Measurements from ENCODE around the gene ABHD4. TPM values are rescaled to one million over a fixed set of nuclear protein-coding genes. Genes with fewer than 3 reads are reported as not detected.

The ABHD4 gene
- total RNA-seq, 4 donors from 2014 or later, result 28.1 to 51.4 (median 42.8) TPM

GRCh38 chr14:22556021-22556989 lies 41.8 kb upstream of the ABHD4 start:
- peaks cover 0 to 50% (median 38%) of the 10 kb centered on the region in 4 donors for H3K4me1 ChIP-seq
- peak in 1 of 2 donors; percentile 6 for TF ChIP-seq POLR2A (IDR thresholded peaks at IDR 0.05)
- TF ChIP-seq CTCF (IDR thresholded peaks at IDR 0.05), result peak in 2 of 6 experiments; percentile 25 to 28
- peak overlapping the region; percentile 78 to 92 (median 86) for H3K27ac ChIP-seq
- peak; percentile 70 to 99 (median 98) for DNase-seq
- no peaks in the 10 kb centered on the region for H3K36me3 ChIP-seq
- H3K27me3 ChIP-seq, result no peaks in the 10 kb centered on the region
- no peaks in the 10 kb centered on the region for H3K9me3 ChIP-seq
- peak overlapping the region; percentile 16 to 48 (median 40) for H3K4me3 ChIP-seq

- Histone ChIP-seq H3K4me1 (peaks cover 0 to 52% (median 39%) of the 10 kb centered on the region in 4 donors), H3K27me3 (no peaks in the 10 kb centered on the region), H3K4me3 (peak overlapping the region; percentile 16 to 48 (median 40)), H3K36me3 (no peaks in the 10 kb centered on the region), H3K9me3 (no peaks in the 10 kb centered on the region), H3K27ac (peak overlapping the region; percentile 78 to 92 (median 86))
- TF ChIP-seq POLR2A (IDR thresholded peaks at IDR 0.05) (peak in 1 of 2 donors; percentile 27), CTCF (IDR thresholded peaks at IDR 0.05) (peak; percentile 97 to 99 (median 99))
- DNase-seq, result peak; percentile 84 to 94 (median 91)
Observed at GRCh38 chr14:22556990-22557623, 41.0 kb upstream of the ABHD4 start.

GRCh38 chr14:22557846-22558220 lies 40.3 kb upstream of the ABHD4 start:
- Histone ChIP-seq H3K27ac (peak overlapping the region; percentile 78 to 92 (median 86)), H3K4me3 (no peak overlapping the region), H3K36me3 (no peaks in the 10 kb centered on the region), H3K9me3 (no peaks in the 10 kb centered on the region), H3K27me3 (no peaks in the 10 kb centered on the region), H3K4me1 (peaks cover 0 to 56% (median 42%) of the 10 kb centered on the region in 4 donors)
- no peak for TF ChIP-seq POLR2A (IDR thresholded peaks at IDR 0.05)
- DNase-seq, result peak in 1 of 3 donors; percentile 12

- Histone ChIP-seq H3K9me3 (no peaks in the 10 kb centered on the region), H3K27ac (peak overlapping the region; percentile 78 to 92 (median 86)), H3K4me3 (no peak overlapping the region), H3K27me3 (no peaks in the 10 kb centered on the region), H3K36me3 (no peaks in the 10 kb centered on the region), H3K4me1 (peaks cover 0 to 56% (median 42%) of the 10 kb centered on the region in 4 donors)
- no peak for TF ChIP-seq POLR2A (IDR thresholded peaks at IDR 0.05)
- TF ChIP-seq CTCF (IDR thresholded peaks at IDR 0.05), result peak in 2 of 6 experiments; percentile 22 to 25
- peak in 2 of 3 donors; percentile 63 to 81 for DNase-seq
Observed at GRCh38 chr14:22558221-22558913, 39.7 kb upstream of the ABHD4 start.

- no peak overlapping the region for H3K4me3 ChIP-seq
- H3K9me3 ChIP-seq, result no peaks in the 10 kb centered on the region
- peak overlapping the region; percentile 78 to 92 (median 86) for H3K27ac ChIP-seq
- DNase-seq, result no peak
- peaks cover 0 to 3% (median 0%) of the 10 kb centered on the region in 3 donors for H3K36me3 ChIP-seq
- no peaks in the 10 kb centered on the region for H3K27me3 ChIP-seq
- peaks cover 0 to 56% (median 40%) of the 10 kb centered on the region in 4 donors for H3K4me1 ChIP-seq
- TF ChIP-seq CTCF (IDR thresholded peaks at IDR 0.05) (no peak), POLR2A (IDR thresholded peaks at IDR 0.05) (no peak)
Observed at GRCh38 chr14:22559041-22559440, 39.1 kb upstream of the ABHD4 start.

Data from Peyer's patch (tissue), 4 donors.